HG03565 (cell line): ENCODE results near the gene MRPL14.
"Not testable (repeated sequence)": the region's sequence is repeated elsewhere in the genome, so short reads cannot be mapped to it uniquely, and the experiment has no call there.

Source experiments
- ATAC-seq: cut with Tn5 transposase; IDR thresholded peaks from one replicate; pipeline ENCODE4 v1.9.1; 2021; ENCODE audit warnings: mild to moderate bottlenecking, moderate library complexity; ENCODE audit not compliant: unreplicated experiment

The MRPL14 gene

DNA sequence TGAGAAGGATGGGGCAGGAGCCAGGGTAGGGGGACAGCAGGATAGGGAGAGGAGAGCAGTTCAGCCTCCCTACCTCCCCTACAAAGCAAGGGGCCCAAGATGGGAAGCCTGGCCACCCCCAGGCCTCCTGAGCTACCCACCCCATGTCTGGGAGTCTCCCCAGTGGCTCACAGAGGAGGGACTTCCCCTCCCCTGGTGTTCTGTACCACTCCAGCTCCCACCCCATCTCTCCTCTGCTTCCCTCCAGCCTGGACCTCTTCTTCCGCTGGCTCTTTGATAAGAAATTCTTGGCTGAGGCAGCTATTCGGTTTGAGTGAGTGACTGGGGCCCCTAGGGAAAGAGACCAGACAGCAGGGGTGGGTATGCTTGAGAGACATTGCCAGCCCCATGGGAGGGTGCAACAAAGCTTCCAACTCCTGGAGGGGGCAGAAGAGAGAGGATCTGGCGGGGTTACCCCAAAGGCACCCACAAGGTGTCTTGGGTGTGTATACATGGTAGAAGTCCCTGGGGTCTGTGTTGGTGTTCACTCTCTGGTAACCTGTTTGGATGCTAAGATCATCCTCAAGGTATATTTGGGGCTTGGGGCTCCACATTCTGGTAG lies 23.2 kb upstream of the MRPL14 start:
- ATAC-seq: no peak

DNA sequence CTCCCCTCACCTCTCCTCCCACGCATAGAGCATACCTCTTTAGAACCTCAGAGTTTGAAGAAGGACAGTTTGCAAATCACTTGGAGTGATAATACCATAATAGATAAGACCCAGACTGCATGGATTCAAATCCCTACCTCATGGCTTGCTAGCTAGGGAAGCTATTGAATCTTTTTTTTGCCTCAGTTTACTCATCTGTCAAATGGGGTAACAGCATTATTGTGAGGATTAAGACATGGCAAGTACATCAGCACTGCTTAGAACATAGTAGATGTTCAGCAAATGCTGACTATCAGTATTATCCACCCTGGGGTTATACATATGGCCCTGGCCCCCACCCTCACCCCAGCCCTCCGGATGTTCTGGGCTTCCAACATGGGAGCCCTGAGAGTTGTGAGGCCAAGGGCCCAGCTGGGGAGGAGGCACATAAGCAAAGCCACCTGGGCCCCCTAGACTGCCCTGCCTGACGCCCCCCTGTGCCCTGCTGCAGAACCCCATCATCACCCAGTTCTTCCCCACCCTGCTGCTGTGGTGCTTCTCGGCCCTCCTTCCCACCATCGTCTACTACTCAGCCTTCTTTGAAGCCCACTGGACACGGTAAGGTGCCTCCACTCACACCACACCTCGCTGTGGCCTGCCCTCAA lies 22.2 kb upstream of the MRPL14 start:
- ATAC-seq: no peak

DNA sequence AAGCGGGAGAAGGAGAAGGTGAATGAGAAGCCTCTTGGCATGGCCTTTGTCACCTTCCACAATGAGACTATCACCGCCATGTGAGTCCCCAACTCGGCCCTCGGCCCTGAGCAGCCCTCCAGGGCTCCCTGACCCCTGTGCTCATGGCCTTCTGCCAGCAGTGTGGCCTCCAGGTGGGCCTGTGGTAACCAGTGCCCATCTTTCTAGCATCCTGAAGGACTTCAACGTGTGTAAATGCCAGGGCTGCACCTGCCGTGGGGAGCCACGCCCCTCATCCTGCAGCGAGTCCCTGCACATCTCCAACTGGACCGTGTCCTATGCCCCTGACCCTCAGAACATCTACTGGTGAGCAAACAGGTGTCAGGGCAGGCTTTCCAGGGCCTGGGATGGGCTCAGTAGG lies 21.1 kb upstream of the MRPL14 start:
- no peak for ATAC-seq

DNA sequence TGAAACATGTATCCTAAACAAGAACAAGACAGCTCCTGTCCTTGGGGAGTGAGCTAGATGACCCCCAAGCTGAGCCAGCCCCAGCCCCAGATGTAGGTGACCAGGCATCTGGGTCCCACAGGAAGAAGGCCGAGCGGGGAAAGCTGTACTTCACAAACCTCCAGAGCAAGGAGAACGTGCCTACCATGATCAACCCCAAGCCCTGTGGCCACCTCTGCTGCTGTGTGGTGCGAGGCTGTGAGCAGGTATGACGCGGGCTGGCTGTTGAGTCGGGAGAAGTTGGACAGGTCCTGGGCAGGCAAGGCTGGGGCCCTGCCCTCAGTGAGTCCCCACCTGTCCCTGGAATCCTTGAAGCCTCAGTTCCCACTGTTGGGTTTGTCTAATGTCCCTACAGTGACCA lies 20.0 kb upstream of the MRPL14 start:
- no peak for ATAC-seq

DNA sequence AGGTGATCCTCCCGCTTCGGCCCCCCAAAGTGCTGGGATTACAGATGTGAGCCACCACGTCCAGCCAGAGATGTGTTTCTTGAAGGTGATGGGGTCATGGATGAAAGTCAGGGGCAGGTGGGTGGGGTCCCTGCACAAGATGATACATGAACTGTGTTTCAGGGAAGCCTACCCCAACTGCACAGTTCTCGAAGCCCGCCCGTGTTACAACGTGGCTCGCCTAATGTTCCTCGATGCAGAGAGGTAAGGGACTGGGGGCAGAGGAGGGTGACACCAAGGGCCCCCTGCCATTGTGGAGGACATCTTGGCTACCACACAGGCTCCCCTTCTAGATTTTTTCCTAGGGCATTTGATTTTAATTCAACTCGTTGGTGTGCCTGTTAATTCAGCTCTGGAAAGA lies 19.4 kb upstream of the MRPL14 start:
- ATAC-seq: no peak

DNA sequence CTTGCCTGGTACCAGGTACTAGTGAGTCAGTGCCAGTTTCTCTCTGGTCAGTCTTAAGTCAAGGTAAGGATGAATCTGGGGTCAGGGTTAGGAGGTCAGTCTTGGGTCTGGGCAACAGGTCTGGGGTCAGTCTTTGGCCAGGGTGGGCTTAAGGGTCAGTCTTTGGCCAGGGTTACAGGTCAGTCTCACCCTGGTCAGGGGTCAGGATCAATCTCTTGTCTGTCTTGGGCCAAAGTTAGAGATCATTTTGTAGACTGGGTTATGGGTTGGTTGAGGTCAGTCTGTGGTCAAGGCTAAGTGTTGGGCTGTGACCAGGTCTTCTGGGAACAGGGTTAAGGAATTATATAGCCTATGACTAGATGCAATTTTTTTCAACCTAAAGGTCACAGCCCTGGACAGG lies 18.6 kb upstream of the MRPL14 start:
- ATAC-seq: no peak

DNA sequence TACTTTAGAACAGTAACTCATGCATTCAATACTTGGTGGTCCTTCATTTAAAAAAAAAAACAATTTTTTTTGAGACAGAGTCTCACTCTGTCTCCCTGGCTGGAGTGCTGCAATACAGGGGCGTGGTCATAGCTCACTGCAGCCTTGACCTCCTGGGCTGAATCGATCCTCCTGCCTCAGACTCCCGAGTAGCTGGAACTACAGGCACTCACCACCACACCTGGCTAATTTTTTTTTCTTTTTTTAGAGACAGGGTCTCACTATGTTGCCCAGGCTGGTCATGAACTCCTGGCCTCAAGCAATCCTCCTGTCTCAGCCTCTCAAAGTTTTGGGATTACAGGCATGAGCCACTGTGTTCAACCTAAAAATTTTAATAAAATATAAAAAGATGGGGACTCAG lies 17.3 kb upstream of the MRPL14 start:
- ATAC-seq: not testable (repeated sequence)

DNA sequence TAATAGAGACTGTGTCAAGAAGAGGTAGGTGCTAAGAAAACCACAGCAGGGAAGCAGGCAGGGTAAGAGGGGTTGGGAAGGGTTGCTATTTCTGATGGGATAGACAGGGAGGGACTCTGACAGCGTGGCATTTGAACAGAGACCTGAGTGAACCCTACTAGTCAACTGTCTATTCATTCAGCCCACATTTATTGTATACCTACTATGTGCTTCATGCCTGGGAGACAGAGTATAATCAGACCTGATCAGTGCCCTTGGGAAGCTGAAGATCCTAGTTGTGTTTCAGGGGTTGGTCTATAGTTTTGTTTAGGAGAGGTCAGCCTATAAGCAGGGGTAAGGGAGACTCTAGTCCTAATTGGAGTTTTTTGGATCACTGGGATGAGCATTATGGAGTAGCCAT lies 16.5 kb upstream of the MRPL14 start:
- ATAC-seq: no peak

DNA sequence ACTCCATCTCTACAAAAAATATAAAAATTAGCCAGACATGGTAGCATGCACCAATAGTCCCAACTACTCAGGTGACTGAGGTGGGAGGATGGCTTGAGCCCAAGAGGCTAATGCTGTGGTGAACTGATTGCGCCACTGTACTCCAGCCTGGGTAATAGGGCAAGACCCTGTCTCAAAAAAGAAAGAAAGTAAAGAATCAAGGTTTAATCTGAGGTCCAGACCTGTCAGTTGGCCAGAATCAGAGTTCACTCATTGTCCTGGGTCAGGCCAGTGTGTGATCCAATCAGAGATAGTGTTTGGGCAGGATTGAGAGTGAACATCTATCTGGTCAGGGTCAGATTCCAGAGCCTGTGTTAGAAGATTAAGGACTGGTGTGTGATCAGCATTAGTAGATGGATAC lies 15.6 kb upstream of the MRPL14 start:
- ATAC-seq: no peak

DNA sequence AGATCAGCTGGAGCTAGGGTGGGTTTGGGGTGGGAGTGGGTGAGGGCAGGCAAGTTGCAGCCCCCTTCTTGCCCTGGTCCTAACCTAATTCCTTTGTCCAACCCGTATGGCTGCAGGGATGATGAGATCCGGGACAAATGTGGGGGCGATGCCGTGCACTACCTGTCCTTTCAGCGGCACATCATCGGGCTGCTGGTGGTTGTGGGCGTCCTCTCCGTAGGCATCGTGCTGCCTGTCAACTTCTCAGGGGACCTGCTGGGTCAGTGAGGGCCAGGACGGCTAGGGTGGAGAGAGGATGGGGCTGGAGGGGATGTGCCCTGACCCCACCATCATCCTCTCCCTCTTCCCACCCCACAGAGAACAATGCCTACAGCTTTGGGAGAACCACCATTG lies 12.1 kb upstream of the MRPL14 start:
- no peak for ATAC-seq

DNA sequence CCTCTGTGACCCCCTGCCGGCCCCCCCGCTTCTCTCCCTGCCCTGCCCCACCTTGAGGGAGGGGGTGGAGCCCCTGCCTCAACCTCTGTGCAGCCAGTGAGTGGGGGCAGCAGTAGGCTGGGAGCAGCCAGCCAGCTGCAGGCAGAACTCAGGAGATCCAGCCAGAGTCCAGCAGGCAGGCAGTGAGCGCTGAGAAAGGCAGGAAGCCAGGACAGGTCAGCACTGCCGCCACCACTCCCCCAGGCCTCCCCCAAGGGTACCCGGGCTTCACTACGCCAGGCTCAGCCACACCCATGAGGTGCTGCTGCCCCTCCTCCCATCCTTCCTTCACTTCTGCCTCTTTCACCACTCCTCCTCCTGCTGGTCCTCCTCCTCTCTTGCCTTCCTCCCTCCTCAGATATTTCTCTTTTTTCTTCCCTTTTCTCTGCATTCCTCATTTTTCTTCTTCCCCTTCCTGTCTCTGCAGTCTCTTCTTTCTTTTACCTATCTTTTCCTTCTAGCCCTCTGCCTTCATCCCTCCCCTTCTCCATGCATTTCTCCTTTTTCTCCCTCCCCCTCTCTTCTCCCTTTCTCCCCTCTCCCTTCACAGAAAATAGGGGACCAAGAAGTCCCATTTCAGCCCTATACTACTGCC lies 11.6 kb upstream of the MRPL14 start:
- no peak for ATAC-seq

DNA sequence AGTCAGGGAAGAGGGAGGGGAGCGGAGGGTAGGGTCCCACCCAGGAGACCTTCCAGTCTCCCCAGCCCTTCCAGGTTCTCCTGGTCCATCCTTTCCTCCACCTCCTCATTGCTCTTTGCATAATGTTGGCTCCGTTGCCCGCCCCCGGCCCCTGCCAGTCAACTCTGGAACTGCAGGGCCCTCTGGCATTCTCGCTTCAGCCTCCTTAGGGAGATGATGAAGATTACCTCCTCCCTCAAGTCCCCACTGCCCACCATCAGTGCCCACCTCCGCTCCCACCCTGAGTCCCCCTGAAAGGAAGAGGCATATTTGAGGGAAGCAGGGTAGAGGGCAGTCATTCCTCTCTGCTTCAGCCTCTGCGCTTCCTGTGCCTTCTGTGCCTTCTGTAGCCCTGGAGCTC lies 8.6 kb upstream of the MRPL14 start:
- ATAC-seq: no peak

DNA sequence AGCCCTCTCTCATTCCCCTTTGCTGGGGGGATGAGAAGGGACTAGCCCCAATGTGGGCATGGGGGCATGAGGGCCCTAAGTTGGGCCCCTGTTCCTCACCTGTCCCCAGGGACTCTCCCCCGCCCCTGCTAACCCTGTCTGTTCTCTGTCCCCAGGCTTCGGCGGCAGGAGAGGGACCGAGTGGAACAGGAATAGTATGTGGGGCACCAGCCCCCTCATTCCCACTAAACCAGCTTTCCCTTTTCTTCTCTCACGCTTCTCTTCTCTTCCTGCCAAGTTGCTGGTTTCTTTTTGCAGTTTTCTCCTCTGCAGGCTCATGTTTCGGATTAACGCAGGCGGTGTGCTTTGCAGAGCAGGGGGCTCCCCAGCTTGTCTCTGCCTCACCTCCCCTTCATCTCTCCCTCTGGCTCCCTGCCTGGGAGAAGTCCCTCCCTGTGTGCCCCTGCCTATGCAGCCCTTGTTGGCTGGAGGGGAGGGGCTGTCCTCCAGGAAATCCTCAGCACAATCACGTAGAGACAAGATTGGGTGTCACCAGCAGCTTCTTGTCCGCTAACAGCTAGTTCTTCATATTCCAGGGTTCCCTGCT lies 8.0 kb upstream of the MRPL14 start:
- no peak for ATAC-seq

DNA sequence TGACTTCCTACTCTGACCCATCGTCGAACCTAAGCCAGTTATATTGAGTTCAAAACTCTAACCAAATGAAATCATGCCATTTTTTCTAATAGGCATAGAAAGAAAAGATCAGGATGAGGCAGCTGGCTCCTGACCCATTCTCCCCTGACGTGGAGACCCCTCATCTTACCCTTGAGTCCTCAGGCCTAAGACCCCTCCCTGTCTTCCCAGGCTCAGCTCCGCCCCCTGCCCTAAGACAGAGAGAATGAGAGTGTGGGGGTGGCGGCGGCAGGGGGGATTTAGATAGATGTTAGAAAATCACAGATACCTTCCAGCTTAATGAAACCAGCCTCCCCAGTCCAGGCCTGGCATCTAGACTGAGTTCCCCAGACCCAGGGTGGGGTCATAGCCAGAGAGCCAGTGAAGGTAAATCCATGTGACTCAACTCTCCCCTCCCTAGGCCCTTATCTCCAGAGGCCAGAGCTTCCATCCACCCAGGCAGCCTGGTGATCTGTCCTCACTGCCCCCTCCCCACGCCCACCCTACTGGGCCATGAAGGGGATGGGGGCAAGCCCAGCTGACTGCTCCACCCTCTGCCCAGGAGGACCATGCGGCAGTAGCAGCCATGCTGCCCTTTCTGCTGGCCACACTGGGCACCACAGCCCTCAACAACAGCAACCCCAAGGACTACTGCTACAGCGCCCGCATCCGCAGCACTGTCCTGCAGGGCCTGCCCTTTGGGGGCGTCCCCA lies 6.9 kb upstream of the MRPL14 start:
- no peak for ATAC-seq

DNA sequence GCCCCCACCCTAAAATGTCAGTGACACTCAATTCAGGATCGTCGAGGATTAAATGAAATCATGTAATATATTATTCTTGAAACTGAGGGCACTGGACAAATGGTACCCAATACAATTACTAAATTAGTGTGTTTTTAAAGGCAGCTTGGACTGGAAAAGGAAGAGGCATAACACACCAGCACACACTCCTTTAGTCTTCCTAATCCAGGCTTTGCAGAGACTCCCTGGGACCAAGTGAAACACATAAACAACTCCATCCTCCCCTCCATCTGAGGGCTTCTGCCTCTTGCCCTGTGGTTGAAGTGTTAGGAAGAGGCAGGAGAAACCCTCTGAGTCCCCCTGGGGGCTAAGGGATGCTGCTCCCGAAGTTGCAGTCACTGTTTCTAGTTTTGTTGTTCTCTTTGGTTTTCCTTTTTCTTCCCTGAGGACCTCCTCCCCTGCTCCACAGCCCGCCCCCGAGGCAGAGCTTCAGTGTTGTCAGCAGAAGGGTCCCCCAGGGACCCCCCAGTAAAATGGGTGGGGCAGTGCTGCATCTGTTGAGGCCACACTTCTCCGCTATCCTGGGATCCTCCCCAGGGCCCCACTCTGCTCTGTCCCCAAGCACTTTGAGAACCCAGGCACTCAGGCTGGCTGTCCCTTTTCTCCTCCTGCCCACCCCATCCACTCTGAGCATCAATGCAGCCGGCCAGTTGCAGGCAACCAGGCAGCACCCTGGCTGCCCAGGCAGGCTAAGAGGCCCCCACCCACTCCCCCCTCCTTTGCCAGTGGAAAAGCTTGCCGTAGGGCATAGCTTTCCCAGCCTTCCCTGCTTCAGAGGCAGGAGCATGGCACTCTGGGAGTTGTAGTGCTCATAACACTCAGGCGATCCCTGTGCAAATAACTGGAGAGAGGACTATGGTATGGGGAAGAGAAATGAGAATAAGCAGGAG lies 6.0 kb upstream of the MRPL14 start:
- no peak for ATAC-seq

DNA sequence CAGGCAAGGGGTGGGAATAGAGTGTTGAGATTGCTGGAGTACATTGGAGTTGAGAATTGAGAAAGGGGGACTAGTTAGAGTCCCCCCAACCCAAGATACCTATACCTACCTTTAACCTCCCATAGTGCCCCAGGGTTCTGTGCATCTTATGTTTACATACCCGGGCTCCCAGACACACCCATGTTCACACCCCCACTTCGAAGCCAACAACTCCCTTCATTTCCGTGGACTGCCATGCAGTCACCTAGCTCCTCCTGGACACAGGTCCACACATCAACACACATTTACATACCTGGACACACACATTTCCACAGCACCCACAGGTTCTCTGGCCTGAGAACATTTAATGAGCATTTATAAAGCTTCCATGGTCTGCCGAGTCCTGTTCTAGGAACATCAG lies 5.2 kb upstream of the MRPL14 start:
- ATAC-seq: no peak

DNA sequence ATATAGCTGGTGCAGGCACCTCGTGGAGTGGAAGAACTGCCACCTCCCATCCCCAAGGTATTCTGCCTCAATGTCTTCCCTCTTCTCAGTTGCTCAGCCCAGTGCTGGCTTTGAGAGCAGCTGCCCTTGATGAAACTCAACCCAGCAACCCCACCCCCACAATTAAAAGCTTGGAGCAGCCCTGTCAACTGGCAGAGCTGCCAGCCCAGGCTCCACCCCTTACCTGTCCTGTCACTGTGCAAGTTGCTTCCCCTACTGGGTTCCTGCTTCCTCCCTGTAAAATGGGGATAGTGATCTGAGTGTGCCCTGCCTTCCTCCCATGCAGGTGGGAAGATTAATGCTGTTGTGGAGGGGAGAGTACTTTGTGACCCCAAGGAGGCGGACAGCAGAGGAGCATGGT lies 4.6 kb upstream of the MRPL14 start:
- no peak for ATAC-seq

DNA sequence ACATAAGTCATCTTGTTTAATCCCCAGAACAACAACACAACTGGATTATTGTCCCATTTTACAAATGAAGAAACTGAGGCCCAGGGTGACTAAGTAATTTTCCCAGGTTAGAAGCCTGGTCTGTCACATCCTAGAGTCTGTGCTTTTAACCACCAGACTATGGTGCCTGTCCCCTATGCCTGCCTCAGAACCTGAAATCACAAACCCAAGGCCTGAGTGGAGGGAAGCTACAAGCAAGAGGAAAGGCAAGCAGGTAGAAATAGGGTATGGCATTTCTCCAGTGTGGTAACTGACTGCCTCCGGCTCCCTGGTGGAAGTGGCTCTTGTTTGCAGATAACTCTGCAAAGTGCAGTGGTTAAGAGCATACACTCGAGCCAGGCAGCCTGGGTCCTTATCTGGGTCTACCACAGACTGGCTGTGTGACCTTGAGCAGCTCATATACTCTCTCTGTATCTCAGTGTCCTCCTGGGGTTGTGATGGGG lies 2.6 kb upstream of the MRPL14 start:
- ATAC-seq: no peak

DNA sequence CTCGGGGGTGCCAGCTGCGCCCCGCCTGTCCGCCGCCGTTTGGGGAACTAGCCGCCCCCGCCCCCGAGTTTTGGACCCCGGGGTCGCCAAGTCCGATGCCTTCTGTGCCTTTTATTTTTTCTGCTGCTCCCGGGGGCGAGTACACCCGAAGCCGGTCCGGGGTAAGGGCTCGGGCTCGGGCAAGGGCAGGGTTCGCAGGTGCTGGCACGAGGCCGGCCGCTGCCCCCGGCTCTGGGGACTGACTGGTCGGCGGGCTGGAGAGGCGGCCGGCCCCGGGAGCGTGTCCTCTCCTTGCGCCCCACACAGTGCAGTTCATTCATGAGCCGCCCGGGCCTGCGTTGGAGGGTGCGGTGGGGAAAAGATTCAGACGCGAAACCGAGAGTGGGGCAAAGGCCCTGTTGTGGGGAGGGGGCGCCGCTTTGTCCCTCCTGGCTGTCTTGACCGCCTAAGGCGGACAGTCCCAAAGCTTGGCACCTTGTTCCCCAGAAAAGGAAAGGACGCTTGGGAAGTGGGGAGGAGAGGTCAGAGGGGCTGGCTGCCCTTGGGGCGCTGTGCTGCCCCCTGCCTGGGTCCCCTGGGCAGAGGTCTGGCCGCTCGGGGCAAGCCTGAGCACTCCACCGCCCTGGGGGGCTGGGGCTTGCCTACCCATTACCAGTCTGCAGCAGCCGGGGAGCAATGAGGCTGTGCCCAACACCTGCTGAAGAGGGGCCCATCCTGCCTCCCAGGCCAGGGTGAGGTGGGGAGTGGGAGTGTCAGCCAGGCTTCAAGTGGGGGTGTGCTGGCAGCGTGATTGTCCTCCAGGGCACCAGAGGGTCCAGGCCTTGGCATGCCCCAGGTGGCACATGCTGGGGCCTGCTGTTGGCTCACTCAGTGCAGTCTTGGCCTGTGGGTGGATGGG lies 1.0 kb upstream of the MRPL14 start:
- ATAC-seq: no peak
